GM18526 (cell line): Measurements from ENCODE around the gene NMNAT3.

Experiments used
- POLR2A ChIP-seq: IDR thresholded peaks from 3 replicates; pipeline ENCODE4 v1.6.1; 2011; ENCODE audit not compliant: insufficient read length; ENCODE audit errors: extremely low read depth

The NMNAT3 gene

GRCh38 chr3:139554628-139555027, 123.1 kb downstream of the NMNAT3 start:
- no peak for TF ChIP-seq POLR2A

GRCh38 chr3:139552632-139553365, 125.0 kb downstream of the NMNAT3 start:
- TF ChIP-seq POLR2A = no peak

GRCh38 chr3:139548801-139549200, 129.0 kb downstream of the NMNAT3 start:
- TF ChIP-seq POLR2A = no peak

GRCh38 chr3:139547666-139548065, 130.1 kb downstream of the NMNAT3 start:
- TF ChIP-seq POLR2A = no peak

- TF ChIP-seq POLR2A = no peak
These were observed 131.0 kb downstream of the NMNAT3 start for GRCh38 chr3:139546772-139547171.

GRCh38 chr3:139541532-139542288, 136.1 kb downstream of the NMNAT3 start:
- no peak for TF ChIP-seq POLR2A

- TF ChIP-seq POLR2A = no peak
These were observed 136.9 kb downstream of the NMNAT3 start for GRCh38 chr3:139540651-139541531.

- TF ChIP-seq POLR2A = no peak
These were observed 139.0 kb downstream of the NMNAT3 start for GRCh38 chr3:139538733-139539132.

GRCh38 chr3:139537795-139538621, 139.8 kb downstream of the NMNAT3 start:
- no peak for TF ChIP-seq POLR2A

GRCh38 chr3:139537361-139537760, 140.4 kb downstream of the NMNAT3 start:
- no peak for TF ChIP-seq POLR2A

GRCh38 chr3:139534992-139535879, 142.5 kb downstream of the NMNAT3 start:
- no peak for TF ChIP-seq POLR2A

GRCh38 chr3:139534455-139534812, 143.3 kb downstream of the NMNAT3 start:
- no peak for TF ChIP-seq POLR2A

GRCh38 chr3:139533781-139534454, 143.9 kb downstream of the NMNAT3 start:
- TF ChIP-seq POLR2A = no peak
